Measurements from ENCODE around the gene EXOSC2.
A peak's percentile ranks its signal among the peaks of the same experiment; 100 is the strongest.

EXOSC2 gene

DNA sequence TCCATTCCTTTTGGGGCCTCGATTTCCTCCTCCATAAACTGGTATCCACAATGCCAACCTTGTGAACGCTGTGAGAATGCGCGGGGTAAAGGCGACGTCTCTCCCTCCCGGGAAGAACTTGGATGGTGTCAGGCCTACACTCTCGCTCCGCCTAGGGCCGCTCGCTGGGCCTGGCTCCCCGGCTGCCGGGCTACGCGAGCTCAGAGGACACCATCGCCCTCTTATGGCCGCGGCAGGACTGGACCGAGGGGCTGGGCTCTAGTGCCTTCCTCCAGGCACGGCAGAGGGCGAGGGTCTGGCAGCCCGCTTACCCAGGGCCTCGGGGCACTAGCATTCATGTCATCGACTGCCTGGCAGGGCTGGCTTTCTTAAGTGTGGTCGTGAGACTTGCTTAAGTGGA lies 1.3 kb upstream of the EXOSC2 start:
- no peak overlapping the region for H3K4me3 ChIP-seq (ENCODE audit: insufficient read depth, low read length, poor library complexity, severe bottlenecking)
- peaks cover 13% of the 10 kb centered on the region for H3K36me3 ChIP-seq (ENCODE audit: low read length)
- no peak overlapping the region for H3K27ac ChIP-seq (ENCODE audit: low read depth, low read length)
- TF ChIP-seq, protein P1, sequence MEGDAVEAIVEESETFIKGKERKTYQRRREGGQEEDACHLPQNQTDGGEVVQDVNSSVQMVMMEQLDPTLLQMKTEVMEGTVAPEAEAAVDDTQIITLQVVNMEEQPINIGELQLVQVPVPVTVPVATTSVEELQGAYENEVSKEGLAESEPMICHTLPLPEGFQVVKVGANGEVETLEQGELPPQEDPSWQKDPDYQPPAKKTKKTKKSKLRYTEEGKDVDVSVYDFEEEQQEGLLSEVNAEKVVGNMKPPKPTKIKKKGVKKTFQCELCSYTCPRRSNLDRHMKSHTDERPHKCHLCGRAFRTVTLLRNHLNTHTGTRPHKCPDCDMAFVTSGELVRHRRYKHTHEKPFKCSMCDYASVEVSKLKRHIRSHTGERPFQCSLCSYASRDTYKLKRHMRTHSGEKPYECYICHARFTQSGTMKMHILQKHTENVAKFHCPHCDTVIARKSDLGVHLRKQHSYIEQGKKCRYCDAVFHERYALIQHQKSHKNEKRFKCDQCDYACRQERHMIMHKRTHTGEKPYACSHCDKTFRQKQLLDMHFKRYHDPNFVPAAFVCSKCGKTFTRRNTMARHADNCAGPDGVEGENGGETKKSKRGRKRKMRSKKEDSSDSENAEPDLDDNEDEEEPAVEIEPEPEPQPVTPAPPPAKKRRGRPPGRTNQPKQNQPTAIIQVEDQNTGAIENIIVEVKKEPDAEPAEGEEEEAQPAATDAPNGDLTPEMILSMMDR (IDR thresholded peaks at IDR 0.05; ENCODE audit: insufficient read depth, low read length, poor library complexity, severe bottlenecking), result no peak
- TF ChIP-seq EZH2phosphoT487 (conservative IDR thresholded peaks at IDR 0.05; ENCODE audit: low read length), result no peak
- H3K4me2 ChIP-seq (ENCODE audit: low read depth, low read length, poor library complexity, severe bottlenecking), result no peak overlapping the region
- no peaks in the 10 kb centered on the region for H3K9me2 ChIP-seq (replicated peaks; ENCODE audit: insufficient read depth, low read length)
- H2AFZ ChIP-seq (ENCODE audit: low read depth, low read length, severe bottlenecking), result no peak overlapping the region
- peaks cover 34% of the 10 kb centered on the region for H3K79me2 ChIP-seq (ENCODE audit: insufficient read depth, low read length)
- H3K27me3 ChIP-seq (ENCODE audit: low read length), result no peaks in the 10 kb centered on the region
- no peak overlapping the region for H3K9ac ChIP-seq (ENCODE audit: low read length)
- H3F3A ChIP-seq (ENCODE audit: insufficient read depth), result no peaks in the 10 kb centered on the region
- no peaks in the 10 kb centered on the region; the same call in 1 of the 2 replicates for H4K20me1 ChIP-seq (ENCODE audit: low read depth, low read length)
- 0 out of 2 replicates have a peak, but pooled peaks cover 4% of the 10 kb centered on the region for H3K9me3 ChIP-seq (ENCODE audit: insufficient read depth, low read length)

DNA sequence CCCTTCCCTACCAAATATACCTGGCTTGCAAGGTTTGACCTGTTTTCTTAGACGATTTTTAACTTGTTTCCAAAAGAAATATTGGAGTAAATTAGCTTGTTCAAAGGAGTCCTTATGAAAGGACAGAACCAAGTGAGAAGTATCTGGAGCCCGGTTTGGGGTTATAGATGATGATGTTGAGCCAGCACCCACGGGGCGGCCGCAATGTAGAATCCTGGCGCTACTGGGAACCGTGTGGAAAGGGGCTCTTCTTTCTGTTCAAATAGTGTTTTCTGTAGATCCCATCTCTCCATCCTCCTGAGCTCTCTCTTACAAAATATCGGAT lies 517 bp upstream of the EXOSC2 start:
- Histone ChIP-seq H3K9me3 (ENCODE audit: insufficient read depth, low read length) (0 out of 2 replicates have a peak, but pooled peaks cover 4% of the 10 kb centered on the region), H3K27ac (ENCODE audit: low read depth, low read length) (no peak overlapping the region), H3K9ac (ENCODE audit: low read length) (peak overlapping the region; percentile 98), H4K20me1 (ENCODE audit: low read depth, low read length) (no peaks in the 10 kb centered on the region; the same call in 1 of the 2 replicates), H2AFZ (ENCODE audit: low read depth, low read length, severe bottlenecking) (peak overlapping the region; percentile 98), H3K36me3 (ENCODE audit: low read length) (peaks cover 15% of the 10 kb centered on the region), H3K9me2 (replicated peaks; ENCODE audit: insufficient read depth, low read length) (no peaks in the 10 kb centered on the region), H3K27me3 (ENCODE audit: low read length) (no peaks in the 10 kb centered on the region), H3K4me2 (ENCODE audit: low read depth, low read length, poor library complexity, severe bottlenecking) (peak overlapping the region; percentile 67), H3K4me3 (ENCODE audit: insufficient read depth, low read length, poor library complexity, severe bottlenecking) (peak overlapping the region; percentile 38), H3K79me2 (ENCODE audit: insufficient read depth, low read length) (peaks cover 34% of the 10 kb centered on the region), H3F3A (ENCODE audit: insufficient read depth) (no peaks in the 10 kb centered on the region)
- TF ChIP-seq, protein P1 (IDR thresholded peaks at IDR 0.05; ENCODE audit: insufficient read depth, low read length, poor library complexity, severe bottlenecking), result no peak
- TF ChIP-seq EZH2phosphoT487 (conservative IDR thresholded peaks at IDR 0.05; ENCODE audit: low read length), result no peak

DNA sequence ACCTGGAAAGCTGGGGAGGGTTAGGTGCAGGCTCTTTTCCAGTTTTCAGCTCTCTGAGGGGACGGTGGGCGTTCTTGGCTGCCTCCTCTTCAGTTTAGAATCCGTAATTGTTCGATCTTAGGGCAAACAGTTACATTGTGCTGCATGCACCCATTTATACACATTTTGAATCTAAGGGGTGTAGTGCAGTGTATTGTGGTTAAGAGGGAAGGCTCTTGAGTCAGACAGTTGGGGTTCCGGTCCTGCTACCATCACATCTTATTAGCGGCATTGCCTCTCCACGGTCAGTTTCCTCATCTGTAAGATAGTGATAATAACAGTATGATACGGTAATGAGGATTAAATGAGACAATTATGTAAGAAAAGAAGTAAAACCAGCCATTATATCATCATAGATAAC lies 625 bp downstream of the EXOSC2 start:
- peaks cover 15% of the 10 kb centered on the region for H3K36me3 ChIP-seq (ENCODE audit: low read length)
- no peaks in the 10 kb centered on the region for H3K27me3 ChIP-seq (ENCODE audit: low read length)
- no peaks in the 10 kb centered on the region for H3K9me2 ChIP-seq (replicated peaks; ENCODE audit: insufficient read depth, low read length)
- 0 out of 2 replicates have a peak, but pooled peaks cover 4% of the 10 kb centered on the region for H3K9me3 ChIP-seq (ENCODE audit: insufficient read depth, low read length)
- H3K79me2 ChIP-seq (ENCODE audit: insufficient read depth, low read length), result peaks cover 34% of the 10 kb centered on the region
- peak overlapping the region; percentile 72 for H2AFZ ChIP-seq (ENCODE audit: low read depth, low read length, severe bottlenecking)
- H3K4me3 ChIP-seq (ENCODE audit: insufficient read depth, low read length, poor library complexity, severe bottlenecking), result peak overlapping the region; percentile 99
- peak overlapping the region; percentile 92 for H3K4me2 ChIP-seq (ENCODE audit: low read depth, low read length, poor library complexity, severe bottlenecking)
- H4K20me1 ChIP-seq (ENCODE audit: low read depth, low read length), result no peaks in the 10 kb centered on the region; the same call in 1 of the 2 replicates
- no peaks in the 10 kb centered on the region for H3F3A ChIP-seq (ENCODE audit: insufficient read depth)
- H3K27ac ChIP-seq (ENCODE audit: low read depth, low read length), result peak overlapping the region; percentile 61
- H3K9ac ChIP-seq (ENCODE audit: low read length), result peak overlapping the region; percentile 98
- no peak for TF ChIP-seq EZH2phosphoT487 (conservative IDR thresholded peaks at IDR 0.05; ENCODE audit: low read length)
- TF ChIP-seq, protein P1 (IDR thresholded peaks at IDR 0.05; ENCODE audit: insufficient read depth, low read length, poor library complexity, severe bottlenecking), result no peak

All from SU-DHL-6 (cell line).